ENCODE results near the gene ALDH18A1.
"Not testable (repeated sequence)": the region's sequence is repeated elsewhere in the genome, so short reads cannot be mapped to it uniquely, and the experiment has no call there.

The ALDH18A1 gene

DNA sequence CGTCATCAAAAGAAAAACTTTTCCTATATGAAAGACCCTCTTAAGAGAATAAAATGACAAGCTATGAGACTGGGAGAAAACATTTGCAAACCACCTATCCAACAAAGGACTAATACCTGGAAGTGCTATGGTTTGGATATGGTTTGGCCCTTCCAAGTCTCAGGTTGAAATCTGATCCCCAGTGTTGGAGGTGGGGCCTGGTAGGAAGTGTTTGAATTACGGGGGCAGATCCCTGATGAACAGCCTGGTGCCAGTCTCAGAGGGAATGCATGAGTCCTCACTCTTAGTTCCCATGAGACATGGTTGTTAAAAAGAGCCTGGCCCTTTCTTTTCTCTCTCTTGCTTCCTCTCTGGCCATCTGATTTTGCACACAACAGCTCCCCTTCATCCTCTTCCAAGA, 6.3 kb downstream of the ALDH18A1 start:
- no peak for DNase-seq (ENCODE audit: low spot score)

DNA sequence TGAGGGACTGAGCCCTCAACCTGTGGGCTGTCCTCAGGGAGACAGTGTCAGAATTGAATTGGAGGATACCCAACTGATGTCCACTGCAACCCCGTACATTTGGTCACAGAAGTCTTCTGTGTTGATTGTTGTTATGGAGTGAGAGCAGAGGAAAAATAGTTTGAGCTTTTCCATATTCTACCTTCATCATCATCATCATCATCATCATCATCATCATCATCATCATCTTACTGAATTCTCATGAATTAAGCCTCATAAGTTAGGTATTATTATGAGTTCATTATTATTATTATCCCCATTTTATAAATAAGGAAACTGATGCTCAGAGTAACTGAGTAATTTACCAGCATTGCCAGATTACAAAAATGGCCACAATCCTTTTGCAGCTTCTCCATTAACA, 8.4 kb downstream of the ALDH18A1 start:
- no peak for DNase-seq (ENCODE audit: low spot score)

DNA sequence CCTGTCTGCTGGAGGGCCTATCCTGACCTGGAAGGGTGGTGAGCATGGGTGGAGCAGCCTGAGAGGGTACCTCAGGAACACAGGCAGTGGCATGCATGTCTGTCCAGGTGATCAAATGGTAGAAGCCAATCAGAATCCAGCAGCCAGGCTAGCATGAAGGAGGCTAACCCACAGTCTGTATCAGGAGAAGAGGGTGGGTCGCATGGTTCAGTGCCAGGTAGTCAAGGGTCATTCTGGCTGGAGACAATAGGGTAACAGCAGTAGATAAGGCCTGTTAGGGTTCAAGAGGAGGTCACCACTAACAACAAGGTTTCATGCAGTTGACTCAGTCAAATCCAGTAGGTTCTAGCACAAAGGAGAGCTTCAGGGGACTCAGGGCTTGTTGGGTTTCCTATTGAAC, 10.4 kb downstream of the ALDH18A1 start:
- no peak for DNase-seq (ENCODE audit: low spot score)

GRCh38 chr10:95644901-95645300, 11.6 kb downstream of the ALDH18A1 start:
- DNase-seq (ENCODE audit: low spot score): no peak

- no peak for DNase-seq (ENCODE audit: low spot score)
Measured at GRCh38 chr10:95640891-95641315, 15.6 kb downstream of the ALDH18A1 start.

GRCh38 chr10:95637911-95638310, 18.6 kb downstream of the ALDH18A1 start:
- no peak for DNase-seq (ENCODE audit: low spot score)

DNA sequence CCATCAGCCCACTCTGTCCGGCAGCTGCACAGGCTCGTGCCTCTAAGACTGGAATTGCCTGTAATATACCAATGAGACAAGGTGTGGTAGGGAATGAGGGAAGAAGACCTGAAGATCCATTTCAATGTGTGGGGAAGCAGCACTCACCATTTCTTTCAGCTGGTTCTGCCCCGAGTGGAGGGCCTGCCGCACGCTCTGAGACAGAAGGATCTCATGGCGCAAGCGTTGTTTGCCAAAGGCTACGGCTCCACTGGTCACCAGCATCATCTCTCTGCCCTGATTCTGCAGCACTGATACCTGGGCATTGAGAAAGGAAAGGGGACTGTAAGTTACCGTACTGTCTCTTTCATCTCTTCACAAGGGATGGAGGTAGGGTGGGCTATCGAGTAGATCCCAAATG, 19.4 kb downstream of the ALDH18A1 start:
- no peak for DNase-seq (ENCODE audit: low spot score)

GRCh38 chr10:95635319-95635733, 21.2 kb downstream of the ALDH18A1 start:
- DNase-seq (ENCODE audit: low spot score): no peak

GRCh38 chr10:95628786-95629185, 27.7 kb downstream of the ALDH18A1 start:
- DNase-seq (ENCODE audit: low spot score): no peak

DNA sequence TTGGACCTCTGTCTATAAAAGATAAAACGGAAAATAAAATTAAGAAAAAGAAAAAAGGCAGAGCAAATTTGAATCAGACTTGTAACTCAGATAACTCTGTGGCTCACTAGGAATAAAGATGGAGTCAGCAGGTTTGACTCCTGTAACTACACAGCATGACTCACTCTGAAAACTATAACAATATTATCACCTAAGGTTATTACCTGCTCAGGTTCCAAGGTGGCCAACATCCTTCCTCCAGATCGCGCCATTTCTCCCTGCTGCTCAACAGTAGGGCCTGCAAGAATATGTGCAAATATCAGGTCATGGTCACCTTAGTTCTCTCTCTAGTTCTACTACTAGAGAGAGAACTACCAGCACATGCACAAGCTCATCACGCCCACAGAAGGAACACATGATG, 30.0 kb downstream of the ALDH18A1 start:
- DNase-seq (ENCODE audit: low spot score): no peak

- not testable (repeated sequence) for DNase-seq (ENCODE audit: low spot score)
Measured at GRCh38 chr10:95620415-95620814, 36.1 kb downstream of the ALDH18A1 start.

- DNase-seq (ENCODE audit: low spot score): no peak
Measured at GRCh38 chr10:95618101-95618500, 38.4 kb downstream of the ALDH18A1 start.

DNA sequence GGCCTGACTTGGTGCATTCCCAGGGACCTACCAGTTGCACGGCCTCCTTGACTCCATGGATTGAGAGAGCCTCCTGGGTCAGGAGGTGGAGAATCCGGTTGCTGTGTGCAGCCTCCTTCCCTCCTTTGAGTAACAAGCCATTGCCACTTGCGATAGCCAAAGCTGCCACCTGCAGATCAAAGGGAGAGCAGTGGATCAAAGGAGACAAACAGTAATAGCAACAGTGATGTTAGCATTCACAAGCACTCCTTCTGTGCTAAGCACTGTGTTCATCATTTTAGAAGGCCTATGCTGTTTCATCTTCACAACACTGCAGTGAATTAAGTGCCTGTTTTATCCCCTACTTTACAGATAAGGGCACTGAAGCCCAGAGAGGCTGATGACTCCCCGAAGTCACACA, 40.1 kb downstream of the ALDH18A1 start:
- no peak for DNase-seq (ENCODE audit: low spot score)

GRCh38 chr10:95613330-95613729, 43.2 kb downstream of the ALDH18A1 start:
- no peak for DNase-seq (ENCODE audit: low spot score)

DNA sequence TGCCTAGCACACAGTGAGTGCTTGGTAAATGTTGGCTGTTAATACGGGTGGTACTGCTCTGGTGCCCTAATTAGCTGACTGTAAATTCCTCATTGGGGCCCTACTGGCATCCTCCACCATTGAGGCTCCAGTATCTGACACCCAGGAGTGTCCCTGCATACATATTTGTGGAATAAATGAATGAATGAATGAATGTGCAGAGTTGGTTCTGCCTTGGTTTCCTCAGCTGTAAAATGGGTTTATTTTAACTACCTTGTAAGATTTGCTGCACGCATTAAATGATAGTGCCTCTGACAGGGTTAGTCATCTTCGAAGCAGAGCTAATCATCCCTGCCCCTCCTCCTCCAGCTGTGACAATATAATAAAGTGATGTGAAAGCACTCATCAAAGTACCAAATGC, 45.8 kb downstream of the ALDH18A1 start:
- DNase-seq (ENCODE audit: low spot score): no peak

DNA sequence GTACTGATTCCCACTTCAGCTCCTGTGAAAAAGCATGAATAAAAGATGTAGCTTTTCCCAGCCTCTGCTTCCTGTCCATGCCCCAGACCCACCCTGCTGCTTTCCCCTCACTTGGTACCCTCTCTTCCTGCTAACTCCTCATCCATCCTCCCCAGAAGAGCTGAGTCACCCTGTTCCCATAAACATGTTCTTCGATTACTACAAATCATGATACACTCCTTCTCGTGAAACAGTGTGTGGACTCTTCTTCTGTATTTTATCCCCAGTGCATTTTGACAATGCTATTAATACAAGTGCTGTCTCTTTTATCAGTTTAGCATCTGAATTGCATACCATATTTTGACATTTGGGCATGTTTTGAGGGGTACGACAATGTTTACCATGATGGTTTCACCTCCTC, 49.6 kb downstream of the ALDH18A1 start:
- no peak for DNase-seq (ENCODE audit: low spot score)

- no peak for DNase-seq (ENCODE audit: low spot score)
Measured at GRCh38 chr10:95605163-95605562, 51.3 kb downstream of the ALDH18A1 start.

GRCh38 chr10:95604630-95605029, 51.9 kb downstream of the ALDH18A1 start:
- DNase-seq (ENCODE audit: low spot score): no peak

DNA sequence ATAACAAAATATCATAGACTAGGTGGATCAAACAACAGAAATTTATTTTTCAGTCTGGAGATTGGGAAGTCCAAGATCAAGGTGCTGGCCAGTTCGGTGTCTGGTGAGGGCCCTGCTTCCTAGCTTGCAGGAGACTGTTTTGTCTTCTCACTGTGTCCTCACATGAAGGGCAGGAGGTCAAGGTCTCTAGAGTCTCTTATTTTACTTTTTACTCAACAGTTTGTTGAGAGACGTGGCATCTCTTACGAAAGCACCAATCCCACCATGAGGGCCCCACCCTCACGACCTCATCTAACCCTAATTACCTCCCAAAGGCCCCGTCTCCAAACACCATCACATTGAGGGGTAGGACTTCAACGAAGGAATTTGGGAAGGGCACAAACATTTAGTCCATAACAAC, 54.1 kb downstream of the ALDH18A1 start:
- DNase-seq (ENCODE audit: low spot score): no peak

- DNase-seq (ENCODE audit: low spot score): peak; percentile 90
Measured at GRCh38 chr10:95601116-95601719, 55.3 kb downstream of the ALDH18A1 start.

GRCh38 chr10:95600158-95600557, 56.4 kb downstream of the ALDH18A1 start:
- no peak for DNase-seq (ENCODE audit: low spot score)

- DNase-seq (ENCODE audit: low spot score): no peak
Measured at GRCh38 chr10:95597788-95598187, 58.7 kb downstream of the ALDH18A1 start.

DNA sequence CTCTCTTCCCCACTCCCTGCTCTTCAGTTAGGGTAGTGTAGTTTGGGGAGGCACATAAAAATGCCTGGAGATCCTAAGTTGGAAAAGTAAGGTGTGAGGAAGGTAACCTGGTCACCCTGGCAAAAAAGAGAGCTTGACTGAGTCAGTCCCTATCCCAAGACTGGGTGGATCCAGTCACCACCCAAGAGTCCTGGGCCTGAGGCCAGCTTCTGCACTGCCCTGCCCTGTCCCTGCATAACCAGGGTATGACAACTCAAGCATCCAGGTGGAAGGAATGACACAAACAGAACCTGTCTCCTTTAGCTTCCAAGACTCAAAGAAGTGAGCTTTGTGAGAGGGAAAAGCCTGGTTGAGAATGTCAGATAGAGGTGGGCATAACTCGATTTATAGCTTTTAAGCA, 68.5 kb downstream of the ALDH18A1 start:
- peak; percentile 72 for DNase-seq (ENCODE audit: low spot score)

DNA sequence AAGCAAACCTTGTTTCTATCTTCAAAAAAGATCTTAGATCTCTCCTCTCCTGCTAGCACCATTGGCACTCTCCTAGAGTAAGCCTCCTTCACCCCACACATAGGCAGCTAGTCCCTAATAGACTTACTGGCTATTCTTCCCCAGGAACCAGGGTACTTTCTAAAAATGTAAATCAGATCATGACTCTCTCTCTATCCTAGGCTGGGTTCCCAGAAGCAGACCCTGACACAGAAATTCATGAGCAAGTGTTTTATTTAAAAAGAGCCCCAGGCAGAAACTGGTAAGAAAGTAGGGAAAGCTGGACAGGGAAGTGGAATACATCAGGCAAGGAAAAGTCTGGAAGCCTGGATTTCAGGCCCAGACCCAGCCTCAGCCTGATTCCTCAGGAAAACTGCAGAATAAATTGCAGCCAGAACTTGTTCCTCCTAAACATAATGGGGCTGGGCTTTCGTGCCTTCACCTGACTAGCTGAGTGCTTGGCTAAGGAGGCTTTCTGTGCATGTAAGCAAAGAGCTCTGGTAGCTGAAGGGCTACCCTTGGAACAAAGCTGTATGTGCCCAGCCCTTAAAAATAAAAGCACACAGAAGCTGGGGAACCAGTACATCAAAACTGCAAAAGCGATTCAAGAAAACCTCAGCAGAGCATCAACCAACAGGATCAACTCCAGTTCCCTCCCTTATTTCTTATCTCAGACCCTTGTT, 76.5 kb downstream of the ALDH18A1 start:
- no peak for DNase-seq (ENCODE audit: low spot score)
